HCT116 (cell line): ENCODE measurements around the gene CACNG5. TPM values are rescaled to one million over a fixed set of nuclear protein-coding genes. Genes with fewer than 3 reads are reported as not detected.

ENCODE experiments used
- ATAC-seq: fragments of 200-7000 bp; cut with Tn5 transposase; 2 replicates; pipeline ENCODE4 v1.9.1; 2020; ENCODE audit warnings: mild to moderate bottlenecking, moderate library complexity
- BruUV-seq: library from RNA; stranded (reverse); fragments of 400-500 nt; replicated peaks from 2 replicates; lab custom pipeline; 2021; lab: Mats Ljungman, UMichigan
- CTCF ChIA-PET: fragments of 300-600 bp; sonication (Branson Sonifier 250); formaldehyde crosslinking; loops from one replicate; lab custom pipeline; 2021; ENCODE audit warnings: antibody characterized with exemption; lab: Charles Lee
- POLR2A ChIA-PET: fragments of 300-600, 350-600 bp; sonication (Branson Sonifier 250); formaldehyde crosslinking; loops from one replicate; lab custom pipeline; 2021; ENCODE audit warnings: antibody characterized with exemption; lab: Charles Lee
- RAD21 ChIA-PET, 2 experiments: fragments of 300-600 bp; sonication (Branson Sonifier 250); formaldehyde crosslinking; loops; one replicate each; lab custom pipeline; 2023; ENCODE audit warnings: low total read pairs in 2 of 2; ENCODE audit not compliant: uncharacterized antibody in 2 of 2, unreplicated experiment in 2 of 2, low non-redundant PET in 1 of 2; lab: Charles Lee
- DNase-seq: peaks from one replicate; pipeline ENCODE4 v3.0.0-alpha.2; 2010; ENCODE audit warnings: low read depth, low spot score
- H2AFZ ChIP-seq: fragments of 200-600 bp; shearing (Covaris generic), sonication (generic); 2 replicates; pipeline ENCODE4 v1.6.1; 2017; ENCODE audit warnings: low read depth, mixed run types, mixed read lengths, antibody characterized with exemption, low read length; ENCODE audit not compliant: poor library complexity, severe bottlenecking
- H3K27ac ChIP-seq: 2 replicates; pipeline ENCODE4 v1.5.1; 2012; ENCODE audit warnings: low read depth, low read length
- H3K27me3 ChIP-seq: fragments of 200-600 bp; sonication (generic); 2 replicates; pipeline ENCODE4 v1.6.1; 2016; ENCODE audit warnings: mixed run types, low read length, mixed read lengths; ENCODE audit not compliant: insufficient read depth
- H3K36me3 ChIP-seq, 2 experiments: fragments of 200-500 bp in 1 of 2; fragments of 200-600 bp in 1 of 2; sonication (Bioruptor generic) in 1 of 2; sonication (generic) in 1 of 2; 2 replicates each; pipeline versions ENCODE4 v1.5.1 to v1.6.1; 2014 to 2016; ENCODE audit warnings: low read length in 2 of 2, inconsistent platforms in 1 of 2, mixed read lengths in 1 of 2, mixed run types in 1 of 2; ENCODE audit not compliant: insufficient read depth in 2 of 2, control insufficient read depth in 1 of 2
- H3K4me1 ChIP-seq, 2 experiments: fragments of 200-600 bp in 1 of 2; sonication (generic) in 1 of 2; 2 replicates each; pipeline versions ENCODE4 v1.5.1 to v1.6.1; 2012 to 2017; ENCODE audit warnings: low read length in 2 of 2, inconsistent platforms in 1 of 2, mild to moderate bottlenecking in 1 of 2, mixed read lengths in 1 of 2, mixed run types in 1 of 2, moderate library complexity in 1 of 2; ENCODE audit not compliant: insufficient read depth in 2 of 2, control insufficient read depth in 1 of 2
- H3K4me2 ChIP-seq: fragments of 200-600 bp; sonication (generic); 2 replicates; pipeline ENCODE4 v1.6.1; 2017; ENCODE audit warnings: mixed run types, low read length, mixed read lengths
- H3K4me3 ChIP-seq, 2 experiments: fragments of 200-600 bp in 1 of 2; sonication (generic) in 1 of 2; replicated peaks in 1 of 2; 2 replicates each; pipeline ENCODE4 v1.5.1; 2011 to 2016; ENCODE audit warnings: low read length in 2 of 2, control low read depth in 1 of 2, low read depth in 1 of 2, mild to moderate bottlenecking in 1 of 2, mixed read lengths in 1 of 2, mixed run types in 1 of 2
- H3K79me2 ChIP-seq: fragments of 200-600 bp; sonication (generic); 2 replicates; pipeline ENCODE4 v1.6.1; 2017; ENCODE audit warnings: mild to moderate bottlenecking, mixed run types, low read length, moderate library complexity, mixed read lengths; ENCODE audit not compliant: insufficient read depth
- H3K9ac ChIP-seq: fragments of 200-600 bp; sonication (generic); 2 replicates; pipeline ENCODE4 v1.6.1; 2016; ENCODE audit warnings: low read length, mixed read lengths
- H3K9me2 ChIP-seq: fragments of 200-600 bp; sonication (generic), shearing (Covaris generic); 2 replicates; pipeline ENCODE4 v1.6.1; 2017; ENCODE audit warnings: mixed run types, mild to moderate bottlenecking, moderate library complexity; ENCODE audit not compliant: insufficient read depth
- H3K9me3 ChIP-seq, 2 experiments: fragments of 200-500 bp in 1 of 2; fragments of 200-600 bp in 1 of 2; sonication (Bioruptor generic) in 1 of 2; sonication (generic) in 1 of 2; 2 replicates each; pipeline ENCODE4 v1.6.1; 2014 to 2017; ENCODE audit warnings: low read length in 2 of 2, mixed read lengths in 2 of 2, inconsistent platforms in 1 of 2, low read depth in 1 of 2, mild to moderate bottlenecking in 1 of 2, mixed run types in 1 of 2, moderate library complexity in 1 of 2; ENCODE audit not compliant: control insufficient read depth in 1 of 2, insufficient read depth in 1 of 2
- H4K20me1 ChIP-seq: fragments of 200-600 bp; sonication (generic), shearing (Covaris generic); 2 replicates; pipeline ENCODE4 v1.6.1; 2017; ENCODE audit warnings: mixed run types, mild to moderate bottlenecking, moderate library complexity; ENCODE audit not compliant: insufficient read depth
- ATF3 ChIP-seq: IDR thresholded peaks from 2 replicates; pipeline ENCODE4 v1.6.1; 2012
- CEBPB ChIP-seq: IDR thresholded peaks from 2 replicates; pipeline ENCODE4 v1.6.1; 2012; ENCODE audit warnings: low read depth
- EGR1 ChIP-seq: IDR thresholded peaks from 2 replicates; pipeline ENCODE4 v1.6.1; 2012; ENCODE audit warnings: low read depth
- ELF1 ChIP-seq: IDR thresholded peaks from 2 replicates; pipeline ENCODE4 v1.6.1; 2012; ENCODE audit warnings: low read depth, borderline replicate concordance
- FOSL1 ChIP-seq: IDR thresholded peaks from 2 replicates; pipeline ENCODE4 v1.6.1; 2012; ENCODE audit warnings: low read depth
- POLR2AphosphoS5 ChIP-seq: IDR thresholded peaks from 2 replicates; pipeline ENCODE4 v1.6.1; 2011; ENCODE audit warnings: mild to moderate bottlenecking, low read depth, low read length, moderate library complexity
- REST ChIP-seq: IDR thresholded peaks from 2 replicates; pipeline ENCODE4 v1.6.1; 2012; ENCODE audit warnings: low read depth
- SIN3A ChIP-seq: IDR thresholded peaks from 2 replicates; pipeline ENCODE4 v1.6.1; 2012; ENCODE audit warnings: low read depth
- SP1 ChIP-seq: IDR thresholded peaks from 2 replicates; pipeline ENCODE4 v1.6.1; 2012; ENCODE audit warnings: low read depth
- TCF7L2 ChIP-seq: IDR thresholded peaks from 2 replicates; pipeline ENCODE4 v1.7.0; 2011; ENCODE audit warnings: borderline replicate concordance, inconsistent platforms; ENCODE audit not compliant: insufficient read depth, insufficient read length; ENCODE audit errors: extremely low read depth
- ZBTB33 ChIP-seq: IDR thresholded peaks from 2 replicates; pipeline ENCODE4 v1.6.1; 2011; ENCODE audit warnings: mild to moderate bottlenecking, low read length, moderate library complexity; ENCODE audit not compliant: insufficient replicate concordance; ENCODE audit errors: extremely low read depth
- ZFX ChIP-seq: fragments of 450-650 bp; IDR thresholded peaks from 2 replicates; pipeline ENCODE4 v1.6.1; 2017
- ZNF274 ChIP-seq: fragments of 200-500 bp; sonication (Bioruptor generic); IDR thresholded peaks from 2 replicates; pipeline ENCODE4 v1.6.1; 2014; ENCODE audit warnings: mild to moderate bottlenecking, low read depth, low read length, inconsistent platforms
- intact Hi-C: fragments of 100-400 bp; cut with micrococcal nuclease; formaldehyde crosslinking; loops from 2 replicates; pipeline ENCODE4 v1.10.0; 2022
- total RNA-seq: library from RNA; stranded (reverse); gene quantifications from one replicate; pipeline ENCODE4 v1.2.1, GENCODE V29; 2021; ENCODE audit not compliant: unreplicated experiment

Gene CACNG5
- total RNA-seq, 1 experiment from 2014 or later, result not detected

GRCh38 chr17:66904760-66905624 is 70.1 kb downstream of the CACNG5 start:
- intact Hi-C loops, result no loop called here
- no peaks in the 10 kb centered on the region for H4K20me1 ChIP-seq
- ChIA-PET CTCF (interaction anchor here (0.7 to 1.6 kb wide), 5 partner anchors 21 to 190 kb away, joined by 3 to 7 read pairs (median 4); no protein-coding TSS in a partner anchor), POLR2A (no interaction called here), RAD21 (interaction anchor here in 1 of 2 experiments (0.6 kb wide), 1 partner anchor 1110 kb away, joined by 3 read pairs; no protein-coding TSS in a partner anchor)
- no peak overlapping the region for H3K4me2 ChIP-seq
- H3K4me3 ChIP-seq, result no peak overlapping the region
- no peaks in the 10 kb centered on the region for H3K36me3 ChIP-seq
- no peaks in the 10 kb centered on the region for H3K9me2 ChIP-seq
- DNase-seq (no peak), ATAC-seq (no peak)
- TF ChIP-seq SIN3A (no peak), CEBPB (no peak), ZNF274 (no peak), ZFX (no peak), TCF7L2 (no peak), ATF3 (no peak), SP1 (no peak), EGR1 (no peak), ELF1 (no peak), POLR2AphosphoS5 (no peak), FOSL1 (no peak), REST (no peak), ZBTB33 (no peak)
- H3K79me2 ChIP-seq, result no peaks in the 10 kb centered on the region
- no peak overlapping the region for H3K9ac ChIP-seq
- H3K9me3 ChIP-seq, result no peaks in the 10 kb centered on the region
- peaks cover 0 to 3% of the 10 kb centered on the region in 2 experiments; a peak in 1 of 4 replicates for H3K4me1 ChIP-seq
- no peak overlapping the region for H3K27ac ChIP-seq
- H3K27me3 ChIP-seq, result no peaks in the 10 kb centered on the region
- no TSS peak for BruUV-seq
- no peak overlapping the region for H2AFZ ChIP-seq
